ENCODE data around the gene ETFDH. TPM values are rescaled to one million over a fixed set of nuclear protein-coding genes. Genes with fewer than 3 reads are reported as not detected.

ETFDH gene
- total and polyA plus RNA-seq, 9 of the 15 experiments (the other 6 are each of a cell fraction or from before 2014, with no cell fraction given) = 14.6 to 33.6 (median 25.9) TPM

DNA sequence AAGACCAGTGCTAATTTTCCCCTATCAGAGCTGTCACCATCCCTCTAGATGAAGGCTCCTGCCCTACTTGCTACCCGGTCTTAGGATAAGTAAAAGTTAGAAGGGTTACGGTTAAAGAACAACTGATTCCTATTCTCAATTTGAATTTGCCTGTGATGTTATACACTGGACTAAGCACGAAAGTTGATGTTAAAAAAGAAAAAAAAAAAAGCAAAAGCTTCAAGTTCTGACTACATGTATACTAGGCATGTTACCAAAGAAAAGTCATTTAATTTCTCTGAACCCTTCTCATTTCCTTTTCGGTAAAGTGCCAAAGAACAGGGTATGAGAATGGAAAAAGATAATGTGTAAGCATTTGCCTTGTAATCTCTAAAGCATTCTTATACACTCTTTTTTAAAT lies 52.5 kb downstream of the ETFDH start (continued):
- no peak for TF ChIP-seq CHD7 (IDR thresholded peaks at IDR 0.05; ENCODE audit: low read depth, low read length)
- no peak for TF ChIP-seq ZFX (CRISPR knock-in tag; IDR thresholded peaks at IDR 0.05)

Measured in K562 (cell line).